GM12878 (cell line): ENCODE results near the gene AAGAB. TPM values are rescaled to one million over a fixed set of nuclear protein-coding genes. Genes with fewer than 3 reads are reported as not detected.

Experiments
- ATAC-seq: fragments of 200-7000 bp; cut with Tn5 transposase; 3 replicates; pipeline ENCODE4 v1.9.1; 2020; ENCODE audit warnings: mild to moderate bottlenecking, moderate library complexity
- BruUV-seq: library from RNA; stranded (reverse); fragments of 400-500 nt; replicated peaks from 2 replicates; lab custom pipeline; 2021; lab: Mats Ljungman, UMichigan
- CTCF ChIA-PET: fragments of 300-600 bp; sonication (Branson Sonifier 250); formaldehyde crosslinking; extraction: SDS; loops from one replicate; lab custom pipeline; 2021; ENCODE audit warnings: inconsistent platforms; lab: Yijun Ruan, JAX
- POLR2A ChIA-PET: fragments of 350-600 bp; formaldehyde crosslinking; extraction: SDS; loops from one replicate; lab custom pipeline; 2021; ENCODE audit warnings: inconsistent platforms; lab: Charles Lee
- RAD21 ChIA-PET: fragments of 300-600 bp; sonication (Branson Sonifier 250); formaldehyde crosslinking; loops from one replicate; lab custom pipeline; 2023; ENCODE audit warnings: antibody characterized with exemption; ENCODE audit not compliant: unreplicated experiment; lab: Charles Lee
- SMC1A ChIA-PET: fragments of 300-600 bp; sonication (Branson Sonifier 250); formaldehyde crosslinking; loops from one replicate; lab custom pipeline; 2023; ENCODE audit not compliant: unreplicated experiment, uncharacterized antibody; lab: Charles Lee
- DNase-seq: peaks from one replicate; pipeline ENCODE4 v3.0.0-alpha.2; 2011; ENCODE audit warnings: low read depth, low spot score
- FAIRE-seq: peaks from 3 replicates; lab custom pipeline; 2011; peaks lifted over from hg19 to GRCh38; lab: Jason Lieb, UNC
- H2AFZ ChIP-seq: 2 replicates; pipeline ENCODE4 v1.6.0; 2011; ENCODE audit warnings: low read depth, low read length, control low read depth; ENCODE audit not compliant: control insufficient read depth
- H3K27ac ChIP-seq: 2 replicates; pipeline ENCODE4 v1.5.1; 2011; ENCODE audit warnings: control low read depth; ENCODE audit not compliant: control insufficient read depth, insufficient read depth
- H3K27me3 ChIP-seq, 2 experiments: replicated peaks in 1 of 2; 2 replicates each; pipeline versions ENCODE4 v1.6.0 to v1.6.1; 2011; ENCODE audit warnings: low read length in 1 of 2; ENCODE audit not compliant: control insufficient read depth in 2 of 2, insufficient read depth in 2 of 2
- H3K36me3 ChIP-seq, 2 experiments: 2 replicates each; pipeline ENCODE4 v1.5.1; 2011; ENCODE audit warnings: low read length in 1 of 2; ENCODE audit not compliant: control insufficient read depth in 2 of 2, insufficient read depth in 2 of 2
- H3K4me1 ChIP-seq: 2 replicates; pipeline ENCODE4 v1.6.1; 2011; ENCODE audit warnings: mild to moderate bottlenecking, low read length, moderate library complexity, mixed read lengths; ENCODE audit not compliant: control insufficient read depth, insufficient read depth
- H3K4me2 ChIP-seq: 2 replicates; pipeline ENCODE4 v1.6.0; 2011; ENCODE audit warnings: control low read depth; ENCODE audit not compliant: control insufficient read depth, insufficient read depth
- H3K4me3 ChIP-seq: fragments of 200-600 bp; sonication (generic); 2 replicates; pipeline ENCODE4 v1.5.1; 2016
- H3K79me2 ChIP-seq: 2 replicates; pipeline ENCODE4 v1.6.0; 2011; ENCODE audit warnings: low read length; ENCODE audit not compliant: control insufficient read depth, insufficient read depth
- H3K9ac ChIP-seq: 2 replicates; pipeline ENCODE4 v1.8.0; 2011; ENCODE audit warnings: low read length, control low read depth, mixed read lengths; ENCODE audit not compliant: control insufficient read depth, insufficient read depth
- H3K9me3 ChIP-seq: replicated peaks from 3 replicates; pipeline ENCODE4 v1.5.1; 2011; ENCODE audit warnings: mild to moderate bottlenecking, low read length; ENCODE audit not compliant: control insufficient read depth, insufficient read depth
- H4K20me1 ChIP-seq: 2 replicates; pipeline ENCODE4 v1.6.0; 2011; ENCODE audit not compliant: control insufficient read depth, insufficient read depth
- ATF2 ChIP-seq: IDR thresholded peaks from 2 replicates; pipeline ENCODE4 v1.6.1; 2012; ENCODE audit warnings: low read length, inconsistent platforms
- ATF7 ChIP-seq: fragments of 450-650 bp; IDR thresholded peaks from 2 replicates; pipeline ENCODE4 v1.6.1; 2016; ENCODE audit warnings: low read depth, mild to moderate bottlenecking
- BRCA1 ChIP-seq: IDR thresholded peaks from 2 replicates; pipeline ENCODE4 v1.6.1; 2011; ENCODE audit warnings: low read depth, low read length, improper control_type of control experiment
- CBX5 ChIP-seq: sonication (generic); IDR thresholded peaks from 2 replicates; pipeline ENCODE4 v1.6.1; 2016; ENCODE audit warnings: low read depth, moderate library complexity, mild to moderate bottlenecking, inconsistent platforms
- E4F1 ChIP-seq: fragments of 450-650 bp; IDR thresholded peaks from 2 replicates; pipeline ENCODE4 v1.6.1; 2018; ENCODE audit warnings: borderline replicate concordance, mild to moderate bottlenecking; ENCODE audit not compliant: partially characterized antibody
- ESRRA ChIP-seq: IDR thresholded peaks from 2 replicates; pipeline ENCODE4 v1.6.1; 2012; ENCODE audit warnings: mild to moderate bottlenecking, low read length, improper control_type of control experiment
- HDAC6 ChIP-seq: fragments of 200-600 bp; sonication (generic); IDR thresholded peaks from one replicate; pipeline ENCODE4 v1.8.0; 2017; ENCODE audit warnings: antibody characterized with exemption; ENCODE audit not compliant: unreplicated experiment
- NR2F1 ChIP-seq: fragments of 450-650 bp; conservative IDR thresholded peaks from 2 replicates; pipeline ENCODE4 v1.6.1; 2017; ENCODE audit warnings: mild to moderate bottlenecking
- PKNOX1 ChIP-seq: fragments of 450-650 bp; IDR thresholded peaks from 2 replicates; pipeline ENCODE4 v1.6.1; 2016; ENCODE audit warnings: mild to moderate bottlenecking
- PRDM15 ChIP-seq: fragments of 450-650 bp; formaldehyde crosslinking; IDR thresholded peaks from 2 replicates; pipeline ENCODE4 v1.4.0; 2020; ENCODE audit warnings: mild to moderate bottlenecking, moderate library complexity
- SIX5 ChIP-seq: IDR thresholded peaks from 2 replicates; pipeline ENCODE4 v1.6.1; 2011; ENCODE audit warnings: mild to moderate bottlenecking, low read depth, low read length, moderate library complexity; ENCODE audit not compliant: severe bottlenecking
- SRF ChIP-seq, 2 experiments: IDR thresholded peaks; 2 replicates each; pipeline ENCODE4 v1.6.1; 2011; ENCODE audit warnings: low read depth in 2 of 2, low read length in 2 of 2, mild to moderate bottlenecking in 1 of 2, moderate library complexity in 1 of 2
- TCF12 ChIP-seq: IDR thresholded peaks from 2 replicates; pipeline ENCODE4 v1.6.1; 2011; ENCODE audit warnings: low read depth, mild to moderate bottlenecking, low read length
- WRNIP1 ChIP-seq: IDR thresholded peaks from 2 replicates; pipeline ENCODE4 v1.6.1; 2011; ENCODE audit warnings: low read depth, low read length, improper control_type of control experiment, borderline replicate concordance
- YBX1 ChIP-seq: fragments of 450-650 bp; IDR thresholded peaks from 2 replicates; pipeline ENCODE4 v1.6.1; 2016; ENCODE audit warnings: antibody characterized with exemption
- ZBTB33 ChIP-seq: fragments of 450-650 bp; IDR thresholded peaks from 2 replicates; pipeline ENCODE4 v1.6.1; 2017; ENCODE audit warnings: mild to moderate bottlenecking
- in situ Hi-C: fragments of 300-500 bp; cut with MboI; formaldehyde crosslinking; loops from 9 replicates; pipeline ENCODE4 v1.14.3; 2018; ENCODE audit warnings: mixed read lengths
- intact Hi-C: fragments of 100-400 bp; cut with micrococcal nuclease; formaldehyde crosslinking; loops from one replicate; pipeline ENCODE4 v1.14.2; 2022; ENCODE audit not compliant: unreplicated experiment
- polyA plus RNA-seq, 11 experiments: library from polyadenylated mRNA; depleted of rRNA in 4 of 11; unstranded in 6 of 11; stranded (reverse) in 5 of 11; fragments of >200 nt; fragmentation: Nextera tagmentation in 4 of 11; fragmentation: Illumina TruSeq in 1 of 11; extraction: Ambion mirVana in 4 of 11; extraction: Trizol in 1 of 11; gene quantifications; 1 replicate in 1 of 11; 2 replicates in 10 of 11; pipeline versions ENCODE4 v1.2.1 to v1.2.3, GENCODE V29; 2011 to 2016; ENCODE audit warnings: inconsistent platforms in 2 of 11, missing spikeins in 2 of 11, low read depth in 1 of 11
- total RNA-seq, 4 experiments: library from RNA; depleted of rRNA in 3 of 4; stranded (reverse); fragments of >200 nt in 3 of 4; fragmentation: Illumina TruSeq in 1 of 4; extraction: Trizol in 1 of 4; gene quantifications; 2 replicates each; pipeline versions ENCODE4 v1.2.1 to v1.2.3, GENCODE V29; 2013 to 2021

The AAGAB gene
- total and polyA plus RNA-seq, 10 of the 15 experiments (the other 5 are each of a cell fraction or from before 2014, with no cell fraction given), result 11.4 to 62.3 (median 38.0) TPM

GRCh38 chr15:67216859-67217258 is 37.6 kb downstream of the AAGAB start:
- RAD21 ChIA-PET, result no interaction called here
- Histone ChIP-seq H3K9me3 (no peaks in the 10 kb centered on the region), H2AFZ (no peak overlapping the region)
- TF ChIP-seq E4F1, result no peak
- TF ChIP-seq ATF7, result no peak
- no peak for TF ChIP-seq CBX5
- TF ChIP-seq NR2F1, result no peak
- TF ChIP-seq SIX5, result no peak
- TF ChIP-seq PRDM15 (CRISPR knock-in tag), result no peak
- no peak for TF ChIP-seq SRF (IDR thresholded peaks at IDR 0.05; ENCODE audit: low read depth in 2 of 2, low read length in 2 of 2)
- TF ChIP-seq ESRRA, result no peak
- no peak for TF ChIP-seq ZBTB33
- TF ChIP-seq ATF2, result no peak
- TF ChIP-seq TCF12, result no peak
- no peak for TF ChIP-seq BRCA1
- TF ChIP-seq HDAC6, result no peak
- no peak for TF ChIP-seq PKNOX1
- no peak for TF ChIP-seq WRNIP1
- TF ChIP-seq YBX1, result no peak
- TF ChIP-seq, all 136 proteins: peak for 0
- no peaks in the 10 kb centered on the region for H4K20me1 ChIP-seq
- H3K79me2 ChIP-seq, result no peaks in the 10 kb centered on the region
- no peak for ATAC-seq
- ChIA-PET CTCF (no interaction called here), SMC1A (no interaction called here), POLR2A (no interaction called here)
- no peak overlapping the region for H3K27ac ChIP-seq
- no peak overlapping the region for H3K4me3 ChIP-seq
- no TSS peak for BruUV-seq
- H3K4me2 ChIP-seq, result no peak overlapping the region
- DNase-seq, result no peak
- intact Hi-C loops (no loop called here), in situ Hi-C loops (no loop called here)
- no peaks in the 10 kb centered on the region for H3K36me3 ChIP-seq
- no peaks in the 10 kb centered on the region for H3K4me1 ChIP-seq
- H3K27me3 ChIP-seq, result no peaks in the 10 kb centered on the region
- no peak overlapping the region for H3K9ac ChIP-seq
- no peak for FAIRE-seq
